K562 (cell line): ENCODE results near the gene HSPA1B. TPM values are rescaled to one million over a fixed set of nuclear protein-coding genes. Genes with fewer than 3 reads are reported as not detected.

Source experiments
- ARNT ChIP-seq, 2 experiments: fragments of 450-650 bp; IDR thresholded peaks; 2 replicates each; pipeline ENCODE4 v1.6.1; 2016; ENCODE audit warnings: mild to moderate bottlenecking in 1 of 2
- ATF7 ChIP-seq: fragments of 450-650 bp; IDR thresholded peaks from 2 replicates; pipeline ENCODE4 v1.7.1; 2014; ENCODE audit warnings: mild to moderate bottlenecking, moderate library complexity
- BRF1 ChIP-seq: IDR thresholded peaks from 3 replicates; pipeline ENCODE4 v1.6.1; 2011; ENCODE audit warnings: borderline replicate concordance, mild to moderate bottlenecking; ENCODE audit not compliant: insufficient read length; ENCODE audit errors: extremely low read depth
- CSDE1 ChIP-seq, 2 experiments: fragments of 450-650 bp; IDR thresholded peaks; 2 replicates each; pipeline ENCODE4 v1.6.1; 2016; ENCODE audit warnings: mild to moderate bottlenecking in 1 of 2
- HMG20A ChIP-seq: fragments of 450-650 bp; formaldehyde crosslinking; conservative IDR thresholded peaks from 2 replicates; pipeline ENCODE4 v1.4.0; 2020; ENCODE audit warnings: mild to moderate bottlenecking, mixed read lengths
- NCOA4 ChIP-seq: fragments of 450-650 bp; IDR thresholded peaks from 2 replicates; pipeline ENCODE4 v1.6.1; 2018; ENCODE audit warnings: mild to moderate bottlenecking; ENCODE audit not compliant: partially characterized antibody
- NR4A1 ChIP-seq, 2 experiments: fragments of 250-450 bp in 1 of 2; fragments of 450-650 bp in 1 of 2; sonication (Bioruptor Pico) in 1 of 2; IDR thresholded peaks; 2 replicates each; pipeline versions ENCODE4 v1.4.0 to v1.6.1; 2016 to 2020; ENCODE audit warnings: mild to moderate bottlenecking in 2 of 2, missing compliant biosample characterization in 1 of 2, missing genetic modification characterization in 1 of 2, moderate library complexity in 1 of 2
- RBM22 ChIP-seq: fragments of 200-400 bp; formaldehyde crosslinking; IDR thresholded peaks from 2 replicates; pipeline ENCODE4 v1.6.1; 2018; ENCODE audit warnings: low read length, low read depth; ENCODE audit not compliant: poor library complexity, severe bottlenecking
- SP1 ChIP-seq: sonication (generic); formaldehyde crosslinking; IDR thresholded peaks from 2 replicates; pipeline ENCODE4 v1.8.1; 2022; ENCODE audit warnings: mild to moderate bottlenecking, missing genetic modification reagents
- SP2 ChIP-seq: IDR thresholded peaks from 2 replicates; pipeline ENCODE4 v1.6.1; 2011; ENCODE audit warnings: mild to moderate bottlenecking, low read depth, low read length, moderate library complexity; ENCODE audit not compliant: poor library complexity, severe bottlenecking; ENCODE audit errors: extremely low read depth
- SRSF9 ChIP-seq: fragments of 200-400 bp; formaldehyde crosslinking; IDR thresholded peaks from 2 replicates; pipeline ENCODE4 v1.6.1; 2017; ENCODE audit warnings: low read depth, low read length, borderline replicate concordance
- TEAD1 ChIP-seq, 2 experiments: fragments of 450-650 bp in 1 of 2; sonication (generic) in 1 of 2; formaldehyde crosslinking; IDR thresholded peaks; 2 replicates each; pipeline versions ENCODE4 v1.4.0 to v1.8.0; 2020 to 2022; ENCODE audit warnings: mild to moderate bottlenecking in 2 of 2, missing genetic modification reagents in 1 of 2
- ZFPM2 ChIP-seq: fragments of 250-450 bp; sonication (Bioruptor Pico); IDR thresholded peaks from 2 replicates; pipeline ENCODE4 v1.5.1; 2022; ENCODE audit warnings: mild to moderate bottlenecking
- ZNF134 ChIP-seq: fragments of 250-450 bp; sonication (Bioruptor Pico); conservative IDR thresholded peaks from 2 replicates; pipeline ENCODE4 v1.4.0; 2020
- ZNF584 ChIP-seq: fragments of 200-800 bp; sonication (Bioruptor generic); IDR thresholded peaks from 2 replicates; pipeline ENCODE4 v1.6.1; 2016; ENCODE audit warnings: low read depth, mild to moderate bottlenecking, missing genetic modification characterization, missing compliant biosample characterization
- ZNF77 ChIP-seq: fragments of 250-450 bp; sonication (Bioruptor Pico); IDR thresholded peaks from 2 replicates; pipeline ENCODE4 v1.5.0; 2020
- ZNF830 ChIP-seq: fragments of 250-450 bp; sonication (Bioruptor Pico); IDR thresholded peaks from 2 replicates; pipeline ENCODE4 v1.5.0; 2021; ENCODE audit warnings: mild to moderate bottlenecking
- polyA plus RNA-seq, 8 experiments: library from polyadenylated mRNA; depleted of rRNA in 4 of 8; stranded (reverse) in 5 of 8; unstranded in 3 of 8; fragments of >200 nt; fragmentation: Nextera tagmentation in 2 of 8; fragmentation: Illumina TruSeq in 1 of 8; extraction: Ambion mirVana in 2 of 8; extraction: Trizol in 1 of 8; gene quantifications; 2 replicates each; pipeline versions ENCODE4 v1.2.1 to v1.2.3, GENCODE V29; 2011 to 2014; ENCODE audit warnings: inconsistent platforms in 1 of 8, missing spikeins in 1 of 8
- total RNA-seq, 7 experiments: library from RNA; depleted of rRNA in 6 of 7; stranded (reverse); fragments of >200 nt in 6 of 7; fragmentation: Illumina TruSeq in 2 of 7; extraction: Trizol in 2 of 7; gene quantifications; 2 replicates each; pipeline versions ENCODE4 v1.2.1 to v1.2.3, GENCODE V29; 2011 to 2021; ENCODE audit warnings: low replicate concordance in 1 of 7
- TF ChIP-seq, protein P1 (sequence below): sonication (generic); formaldehyde crosslinking; IDR thresholded peaks from 2 replicates; pipeline ENCODE4 v1.8.0; 2022; ENCODE audit warnings: mild to moderate bottlenecking, missing genetic modification reagents
- TF ChIP-seq, protein P2 (sequence below): fragments of 250-450 bp; sonication (Bioruptor Pico); IDR thresholded peaks from 2 replicates; pipeline ENCODE4 v1.5.1; 2021; ENCODE audit warnings: mild to moderate bottlenecking
- TF ChIP-seq, protein P3 (sequence below): fragments of 250-450 bp; sonication (Bioruptor Pico); IDR thresholded peaks from 2 replicates; pipeline ENCODE4 v1.5.0; 2021; ENCODE audit warnings: mild to moderate bottlenecking, moderate library complexity

The HSPA1B gene
- total and polyA plus RNA-seq, 9 of the 15 experiments (the other 6 are each of a cell fraction or from before 2014, with no cell fraction given), result 0.27 to 227 (median 51.2) TPM

GRCh38 chr6:31862344-31863235 lies 35.1 kb downstream of the HSPA1B start, which contains the start of gene NEU1 (continued):
- TF ChIP-seq, protein P1, sequence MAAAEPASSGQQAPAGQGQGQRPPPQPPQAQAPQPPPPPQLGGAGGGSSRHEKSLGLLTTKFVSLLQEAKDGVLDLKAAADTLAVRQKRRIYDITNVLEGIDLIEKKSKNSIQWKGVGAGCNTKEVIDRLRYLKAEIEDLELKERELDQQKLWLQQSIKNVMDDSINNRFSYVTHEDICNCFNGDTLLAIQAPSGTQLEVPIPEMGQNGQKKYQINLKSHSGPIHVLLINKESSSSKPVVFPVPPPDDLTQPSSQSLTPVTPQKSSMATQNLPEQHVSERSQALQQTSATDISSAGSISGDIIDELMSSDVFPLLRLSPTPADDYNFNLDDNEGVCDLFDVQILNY (CRISPR knock-in tag), result no peak; the same call in 1 of the 2 replicates
- TF ChIP-seq HMG20A (CRISPR knock-in tag) (peak; percentile 55; the same call in 1 of the 2 replicates), CSDE1 (IDR thresholded peaks at IDR 0.05) (no peak), SP2 (peak; percentile 55), SP1 (CRISPR knock-in tag) (peak; percentile 97), NR4A1 (CRISPR knock-in tag; IDR thresholded peaks at IDR 0.05) (peak; percentile 88; the same call in 1 of the 2 replicates), NR4A1 (tag; IDR thresholded peaks at IDR 0.05) (no peak), TEAD1 (CRISPR knock-in tag; IDR thresholded peaks at IDR 0.05) (0 out of 4 replicates have a peak, but pooled peaks of 1 of the 2 experiments have one; percentile 67), ZNF134 (CRISPR knock-in tag) (no peak), ZNF584 (0 out of 2 replicates have a peak, but pooled peaks have one; percentile 19), ATF7 (peak; percentile 97), BRF1 (no peak), ZNF830 (CRISPR knock-in tag) (peak; percentile 29; the same call in 1 of the 2 replicates), ARNT (IDR thresholded peaks at IDR 0.05) (no peak; a peak in 1 of 4 replicates), NCOA4 (no peak), ZNF77 (CRISPR knock-in tag) (no peak), RBM22 (no peak), SRSF9 (no peak), ZFPM2 (peak; percentile 22; the same call in 1 of the 2 replicates)
- TF ChIP-seq, protein P2, sequence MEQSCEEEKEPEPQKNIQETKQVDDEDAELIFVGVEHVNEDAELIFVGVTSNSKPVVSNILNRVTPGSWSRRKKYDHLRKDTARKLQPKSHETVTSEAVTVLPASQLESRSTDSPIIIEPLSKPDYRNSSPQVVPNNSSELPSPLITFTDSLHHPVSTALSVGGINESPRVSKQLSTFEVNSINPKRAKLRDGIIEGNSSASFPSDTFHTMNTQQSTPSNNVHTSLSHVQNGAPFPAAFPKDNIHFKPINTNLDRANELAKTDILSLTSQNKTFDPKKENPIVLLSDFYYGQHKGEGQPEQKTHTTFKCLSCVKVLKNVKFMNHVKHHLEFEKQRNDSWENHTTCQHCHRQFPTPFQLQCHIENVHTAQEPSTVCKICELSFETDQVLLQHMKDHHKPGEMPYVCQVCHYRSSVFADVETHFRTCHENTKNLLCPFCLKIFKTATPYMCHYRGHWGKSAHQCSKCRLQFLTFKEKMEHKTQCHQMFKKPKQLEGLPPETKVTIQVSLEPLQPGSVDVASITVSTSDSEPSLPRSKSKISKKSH (CRISPR knock-in tag), result no peak
- TF ChIP-seq, protein P3, sequence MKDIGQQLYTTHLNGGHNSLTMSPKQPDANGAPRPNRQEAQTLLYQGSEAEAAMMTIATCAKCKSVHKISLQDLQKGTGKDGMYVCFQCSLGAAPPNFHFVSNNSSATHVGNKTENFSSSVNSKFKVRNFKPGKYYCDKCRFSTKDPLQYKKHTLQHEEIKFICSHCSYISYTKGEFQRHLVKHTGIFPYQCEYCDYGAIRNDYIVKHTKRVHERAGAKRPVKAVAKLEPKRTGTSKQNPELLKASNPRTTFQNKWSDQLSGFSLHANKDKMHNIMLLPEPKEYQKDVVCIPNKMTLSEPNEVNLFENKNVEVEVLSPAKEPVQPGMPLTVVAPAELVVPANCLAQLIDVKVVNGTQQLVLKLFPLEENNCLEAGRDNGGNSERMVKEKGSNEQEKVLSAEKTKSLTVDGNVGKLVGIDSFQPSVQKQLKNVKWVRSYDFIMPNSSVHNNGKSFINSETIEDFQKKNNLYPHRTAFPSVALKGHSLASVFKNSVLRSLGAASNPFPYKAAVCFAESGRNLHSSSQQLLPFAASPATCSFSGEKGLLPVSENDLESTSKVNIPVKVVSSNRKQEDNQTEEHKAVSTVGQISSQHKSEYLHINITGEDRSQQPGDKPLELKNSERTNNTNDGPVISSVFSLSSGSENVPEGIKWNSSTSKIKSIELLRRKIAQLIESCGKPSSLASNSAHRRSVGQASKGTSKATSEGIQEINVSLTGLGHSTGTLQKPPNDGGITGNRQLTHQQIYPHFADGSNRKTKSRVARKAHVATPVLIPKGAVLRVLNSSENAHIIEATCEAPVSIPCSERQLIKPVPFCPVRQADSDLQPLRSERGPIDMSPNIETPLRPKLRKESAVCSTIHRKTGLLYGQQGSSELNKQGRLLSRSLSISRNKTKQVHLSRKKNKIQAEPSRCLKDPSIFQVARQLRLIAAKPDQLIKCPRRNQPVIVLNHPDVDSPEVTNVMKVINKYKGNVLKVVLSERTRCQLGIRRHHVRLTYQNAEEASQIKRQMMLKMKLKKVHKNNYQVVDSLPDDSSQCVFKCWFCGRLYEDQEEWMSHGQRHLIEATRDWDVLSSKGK (CRISPR knock-in tag), result no peak
